IMR-90 (cell line): Measurements from ENCODE around the gene IRF2. TPM values are rescaled to one million over a fixed set of nuclear protein-coding genes. Genes with fewer than 3 reads are reported as not detected.

ENCODE experiments used
- ATAC-seq: fragments of 200-7000 bp; cut with Tn5 transposase; 2 replicates; pipeline ENCODE4 v1.9.1; 2020; ENCODE audit warnings: low read depth, mild to moderate bottlenecking, moderate library complexity
- BruUV-seq: library from RNA; stranded (reverse); fragments of 400-500 nt; replicated peaks from 2 replicates; lab custom pipeline; 2021; lab: Mats Ljungman, UMichigan
- CTCF ChIA-PET: fragments of 300-600 bp; formaldehyde crosslinking; extraction: SDS; loops from one replicate; lab custom pipeline; 2021; ENCODE audit warnings: antibody characterized with exemption; lab: Yijun Ruan, JAX
- POLR2A ChIA-PET: fragments of 300-600 bp; sonication (Branson Sonifier 250); formaldehyde crosslinking; loops from one replicate; lab custom pipeline; 2022; ENCODE audit warnings: antibody characterized with exemption; ENCODE audit not compliant: unreplicated experiment; lab: Charles Lee
- DNase-seq: peaks from one replicate; pipeline ENCODE4 v3.0.0; 2013
- H2AFZ ChIP-seq: replicated peaks from 2 replicates; pipeline ENCODE3; 2013; ENCODE audit warnings: low read length, mild to moderate bottlenecking; ENCODE audit not compliant: poor library complexity
- H2AK5ac ChIP-seq: 2 replicates; pipeline ENCODE4 v1.6.1; 2013; ENCODE audit warnings: low read depth, low read length, inconsistent platforms
- H2AK9ac ChIP-seq: replicated peaks from 2 replicates; pipeline ENCODE3; 2013; ENCODE audit warnings: mild to moderate bottlenecking, low read depth, low read length, moderate library complexity; ENCODE audit not compliant: poor library complexity
- H2BK120ac ChIP-seq: 2 replicates; pipeline ENCODE4 v1.6.1; 2013; ENCODE audit warnings: low read depth, low read length, inconsistent platforms
- H2BK15ac ChIP-seq: 3 replicates; pipeline ENCODE4 v1.6.1; 2013; ENCODE audit warnings: low read depth, low read length, inconsistent platforms
- H2BK20ac ChIP-seq: 2 replicates; pipeline ENCODE4 v1.6.1; 2013; ENCODE audit warnings: low read depth, mild to moderate bottlenecking, inconsistent platforms, low read length, moderate library complexity
- H2BK5ac ChIP-seq: 2 replicates; pipeline ENCODE4 v1.6.1; 2013; ENCODE audit warnings: mild to moderate bottlenecking, low read depth, low read length, inconsistent platforms; ENCODE audit not compliant: poor library complexity, severe bottlenecking
- H3K14ac ChIP-seq: replicated peaks from 2 replicates; pipeline ENCODE4 v1.6.1; 2013; ENCODE audit warnings: low read depth, low read length, inconsistent platforms
- H3K18ac ChIP-seq: 2 replicates; pipeline ENCODE4 v1.6.1; 2013; ENCODE audit warnings: low read depth, low read length, control low read depth
- H3K23ac ChIP-seq: 2 replicates; pipeline ENCODE4 v1.6.1; 2013; ENCODE audit warnings: low read depth, low read length, inconsistent platforms
- H3K27ac ChIP-seq: 2 replicates; pipeline ENCODE4 v1.5.1; 2013; ENCODE audit warnings: mild to moderate bottlenecking, control low read depth, low read length; ENCODE audit not compliant: insufficient read depth
- H3K27me3 ChIP-seq: 2 replicates; pipeline ENCODE4 v1.6.1; 2013; ENCODE audit warnings: low read length; ENCODE audit not compliant: control insufficient read depth, insufficient read depth
- H3K36me3 ChIP-seq: 2 replicates; pipeline ENCODE4 v1.6.1; 2013; ENCODE audit warnings: low read length, mixed read lengths; ENCODE audit not compliant: control insufficient read depth, insufficient read depth
- H3K4ac ChIP-seq: 2 replicates; pipeline ENCODE4 v1.6.1; 2013; ENCODE audit warnings: low read depth, low read length, inconsistent platforms
- H3K4me1 ChIP-seq: 2 replicates; pipeline ENCODE4 v1.6.1; 2013; ENCODE audit warnings: low read length, mixed read lengths; ENCODE audit not compliant: control insufficient read depth, insufficient read depth
- H3K4me2 ChIP-seq: 2 replicates; pipeline ENCODE4 v1.6.1; 2013; ENCODE audit warnings: low read depth, mild to moderate bottlenecking, control low read depth, low read length, moderate library complexity
- H3K4me3 ChIP-seq: 2 replicates; pipeline ENCODE4 v1.5.1; 2013; ENCODE audit warnings: low read depth, mild to moderate bottlenecking, control low read depth, low read length, moderate library complexity; ENCODE audit not compliant: insufficient read depth
- H3K56ac ChIP-seq: 2 replicates; pipeline ENCODE4 v1.6.1; 2013; ENCODE audit warnings: low read length, inconsistent platforms; ENCODE audit not compliant: insufficient read depth; ENCODE audit errors: extremely low read depth
- H3K79me1 ChIP-seq, 2 experiments: 2 replicates each; pipeline ENCODE4 v1.6.1; 2013; ENCODE audit warnings: low read length in 2 of 2, inconsistent platforms in 1 of 2, low read depth in 1 of 2
- H3K9ac ChIP-seq: 2 replicates; pipeline ENCODE4 v1.6.1; 2013; ENCODE audit warnings: low read depth, low read length, control low read depth
- H3K9me1 ChIP-seq: 2 replicates; pipeline ENCODE4 v1.6.1; 2013; ENCODE audit warnings: low read length, inconsistent platforms; ENCODE audit not compliant: insufficient read depth
- H3K9me3 ChIP-seq: 2 replicates; pipeline ENCODE4 v1.6.1; 2013; ENCODE audit warnings: low read length; ENCODE audit not compliant: control insufficient read depth, insufficient read depth
- H4K20me1 ChIP-seq: 2 replicates; pipeline ENCODE4 v1.6.1; 2013; ENCODE audit warnings: low read length, inconsistent platforms; ENCODE audit not compliant: insufficient read depth
- H4K5ac ChIP-seq: 2 replicates; pipeline ENCODE4 v1.6.1; 2013; ENCODE audit warnings: mild to moderate bottlenecking, low read depth, low read length, control low read depth
- H4K8ac ChIP-seq, 2 experiments: 2 replicates each; pipeline ENCODE4 v1.6.1; 2013; ENCODE audit warnings: low read depth in 2 of 2, low read length in 2 of 2, control low read depth in 1 of 2, inconsistent platforms in 1 of 2
- H4K91ac ChIP-seq: 2 replicates; pipeline ENCODE4 v1.6.1; 2013; ENCODE audit warnings: low read depth, low read length, inconsistent platforms; ENCODE audit not compliant: insufficient read depth
- CHD1 ChIP-seq: IDR thresholded peaks from 2 replicates; pipeline ENCODE4 v1.6.1; 2012; ENCODE audit warnings: low read depth, low read length, improper control_type of control experiment
- MAFK ChIP-seq: IDR thresholded peaks from 2 replicates; pipeline ENCODE4 v1.6.1; 2012; ENCODE audit warnings: low read depth, low read length, improper control_type of control experiment
- RFX5 ChIP-seq: IDR thresholded peaks from 2 replicates; pipeline ENCODE4 v1.8.0; 2012; ENCODE audit warnings: low read depth, mild to moderate bottlenecking, low read length, moderate library complexity
- WGBS, 2 experiments: methylation state at CpG; one replicate each; pipeline versions ENCODE4 v1.1.5 to v1.1.7; 2013; ENCODE audit warnings: missing lambda C conversion rate in 2 of 2; ENCODE audit not compliant: insufficient read length in 1 of 2; ENCODE audit errors: extremely low coverage in 2 of 2; 5-methylcytosine and 5-hydroxymethylcytosine counted together
- dilution Hi-C: fragments of 300-500 bp; cut with HindIII; formaldehyde crosslinking; loops from one replicate; pipeline ENCODE4 v1.14.3; 2018; ENCODE audit warnings: low sequenced_read_pairs; ENCODE audit not compliant: unreplicated experiment
- in situ Hi-C: fragments of 300-500 bp; cut with MboI; formaldehyde crosslinking; loops from 3 replicates; pipeline ENCODE4 v1.14.3; 2019; ENCODE audit warnings: low sequenced_read_pairs, inconsistent platforms, mixed read lengths
- intact Hi-C: fragments of 100-400 bp; cut with micrococcal nuclease; formaldehyde crosslinking; loops from 2 replicates; pipeline ENCODE4 v1.10.0; 2022
- polyA plus RNA-seq, 3 experiments: library from polyadenylated mRNA; depleted of rRNA; stranded (reverse); fragments of >200 nt; gene quantifications; 2 replicates each; pipeline ENCODE4 v1.2.3, GENCODE V29; 2012; ENCODE audit warnings: low replicate concordance in 1 of 3
- total RNA-seq: library from RNA; depleted of rRNA; stranded (reverse); fragments of >200 nt; gene quantifications from 2 replicates; pipeline ENCODE4 v1.2.3, GENCODE V29; 2012
- TF ChIP-seq, protein P1 (sequence below): fragments of 150-350 bp; IDR thresholded peaks from 2 replicates; pipeline ENCODE4 v1.6.1; 2017; ENCODE audit warnings: mild to moderate bottlenecking, antibody characterized with exemption, low read length, low read depth

IRF2 gene
- total and polyA plus RNA-seq, 2 of the 4 experiments (the other 2 are of a cell fraction) = 16.5 to 21.9 TPM

DNA sequence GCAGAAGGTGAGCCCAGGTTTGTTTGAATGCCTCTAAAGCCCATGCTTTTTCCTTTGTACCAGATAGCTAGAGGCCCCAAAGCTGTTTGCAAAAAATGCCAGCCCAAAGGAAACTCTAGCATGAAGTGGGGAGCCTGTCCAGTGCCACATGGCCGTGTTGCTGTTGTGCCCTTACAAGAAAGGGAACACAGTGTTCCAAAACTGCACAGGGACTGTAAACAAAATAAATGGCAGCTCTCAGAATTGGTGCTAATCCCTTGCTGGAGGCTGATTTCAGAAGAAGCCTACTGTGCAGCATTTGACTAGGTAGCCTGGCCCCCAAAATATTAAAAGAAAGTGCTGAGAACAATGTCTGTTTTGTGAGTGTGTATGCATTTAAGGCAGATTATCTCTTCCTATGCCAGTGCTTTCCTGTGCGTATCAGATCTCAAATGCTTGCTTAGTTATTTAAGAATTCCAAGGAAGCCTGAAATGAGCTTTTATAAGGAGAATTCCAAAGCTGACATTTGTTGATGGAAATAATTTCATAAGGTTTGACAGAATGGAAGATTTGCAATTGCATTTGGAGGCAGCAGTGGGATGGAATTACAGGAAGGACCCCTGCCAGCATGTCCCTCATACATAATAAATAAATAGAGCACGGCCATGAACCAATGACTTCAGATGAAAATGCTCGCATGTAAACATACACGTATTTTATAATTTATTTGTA is 115.7 kb downstream of the IRF2 start:
- in situ Hi-C loops = no loop called here
- H2BK5ac ChIP-seq = no peak overlapping the region
- no peak overlapping the region for H4K91ac ChIP-seq
- H3K4ac ChIP-seq = no peak overlapping the region
- peaks cover 6% of the 10 kb centered on the region for H3K9me3 ChIP-seq
- no peak overlapping the region for H3K9ac ChIP-seq
- WGBS, 2 experiments = 50% methylated on average over 1 of the region's 5 CpGs; no CpG with 5 or more reads in 1 of the 2 experiments
- H3K4me3 ChIP-seq = no peak overlapping the region
- TF ChIP-seq, protein P1, sequence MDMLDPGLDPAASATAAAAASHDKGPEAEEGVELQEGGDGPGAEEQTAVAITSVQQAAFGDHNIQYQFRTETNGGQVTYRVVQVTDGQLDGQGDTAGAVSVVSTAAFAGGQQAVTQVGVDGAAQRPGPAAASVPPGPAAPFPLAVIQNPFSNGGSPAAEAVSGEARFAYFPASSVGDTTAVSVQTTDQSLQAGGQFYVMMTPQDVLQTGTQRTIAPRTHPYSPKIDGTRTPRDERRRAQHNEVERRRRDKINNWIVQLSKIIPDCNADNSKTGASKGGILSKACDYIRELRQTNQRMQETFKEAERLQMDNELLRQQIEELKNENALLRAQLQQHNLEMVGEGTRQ = no peak
- no peak for TF ChIP-seq MAFK
- no peak for TF ChIP-seq CHD1
- TF ChIP-seq RFX5 = no peak
- H2BK120ac ChIP-seq = no peak overlapping the region
- H4K5ac ChIP-seq = no peak overlapping the region
- dilution Hi-C loops = no loop called here
- ChIA-PET CTCF (no interaction called here), POLR2A (no interaction called here)
- no peak overlapping the region for H3K4me2 ChIP-seq
- H3K23ac ChIP-seq = no peak overlapping the region
- intact Hi-C loops = loop anchor here (2.0 kb wide), 1 partner anchor 18 kb away; no protein-coding TSS in a partner anchor
- H3K36me3 ChIP-seq = no peaks in the 10 kb centered on the region
- no peak overlapping the region for H3K27ac ChIP-seq
- H3K4me1 ChIP-seq = peaks cover 9% of the 10 kb centered on the region
- peaks cover 9% of the 10 kb centered on the region; the same call in 1 of the 2 replicates for H3K9me1 ChIP-seq
- H4K8ac ChIP-seq = no peak overlapping the region
- no peaks in the 10 kb centered on the region for H3K27me3 ChIP-seq
- H2BK20ac ChIP-seq = no peak overlapping the region
- no peak overlapping the region for H3K14ac ChIP-seq
- DNase-seq (no peak), ATAC-seq (no peak)
- no peaks in the 10 kb centered on the region for H3K79me1 ChIP-seq
- H3K18ac ChIP-seq = no peak overlapping the region
- H3K56ac ChIP-seq = no peak overlapping the region
- H4K20me1 ChIP-seq = no peaks in the 10 kb centered on the region
- no peak overlapping the region for H2AK9ac ChIP-seq
- no peak overlapping the region for H2BK15ac ChIP-seq
- no TSS peak for BruUV-seq
- H2AK5ac ChIP-seq = no peak overlapping the region
- H2AFZ ChIP-seq = no peak overlapping the region
